ENCODE data around the gene MAPRE2.

The MAPRE2 gene

DNA sequence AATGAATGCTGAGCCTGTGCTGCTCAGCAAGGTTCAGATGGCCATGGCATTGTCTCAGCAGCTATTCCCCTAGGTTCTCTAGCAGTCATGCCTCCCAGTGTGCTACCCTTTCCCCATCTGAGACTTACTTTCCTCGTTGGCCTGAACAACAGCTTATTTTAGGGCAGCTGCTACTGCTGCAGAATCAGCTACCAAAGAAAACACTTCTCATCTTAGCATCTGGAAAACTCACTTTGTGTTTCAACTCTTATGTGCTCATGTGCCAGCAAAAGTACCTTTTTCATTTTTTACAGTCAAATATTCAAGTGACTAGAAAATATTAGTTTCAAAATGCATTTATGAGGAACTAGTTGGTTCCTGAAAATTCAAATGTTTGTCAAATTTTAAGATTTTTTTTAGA, 139.2 kb downstream of the MAPRE2 start:
- no peak for DNase-seq (ENCODE audit: low read depth)

DNA sequence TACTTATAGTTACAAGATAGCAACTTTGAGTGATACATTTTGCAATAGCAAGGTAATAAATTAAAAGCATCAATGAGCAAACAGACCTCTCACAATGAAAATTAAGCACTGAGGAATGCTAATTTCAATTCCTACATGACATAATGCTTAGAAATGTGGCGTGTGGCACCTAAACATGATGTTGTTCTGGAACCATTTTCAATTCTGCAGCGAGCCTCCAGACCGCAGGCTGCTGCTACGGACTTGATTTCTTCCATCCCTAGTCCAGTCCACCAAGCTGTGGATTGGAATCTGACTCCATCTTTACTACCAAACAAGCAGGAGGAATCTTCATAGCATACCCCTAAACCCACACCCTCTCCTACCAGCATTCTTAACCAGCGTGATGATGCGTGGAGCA, 140.9 kb downstream of the MAPRE2 start:
- no peak for DNase-seq (ENCODE audit: low read depth)

DNA sequence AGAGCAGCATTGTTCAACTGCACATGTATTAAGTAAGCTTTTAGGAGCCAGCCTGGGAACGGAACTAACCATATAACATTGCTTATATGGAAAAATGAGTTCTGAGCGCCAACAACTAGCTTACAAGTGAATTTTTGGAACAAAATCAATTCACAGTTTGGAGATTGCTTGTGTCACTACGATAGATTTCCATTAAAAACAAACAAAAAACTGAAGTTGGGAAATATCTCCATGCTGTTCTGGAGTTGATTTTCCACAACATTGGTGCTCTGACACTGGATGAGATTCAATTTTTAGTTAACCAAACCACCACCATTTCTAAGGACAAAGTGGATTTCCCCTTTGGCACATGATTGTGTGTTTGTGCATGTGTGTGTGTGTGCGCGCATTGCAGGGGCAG, 142.7 kb downstream of the MAPRE2 start:
- DNase-seq (ENCODE audit: low read depth): no peak

DNA sequence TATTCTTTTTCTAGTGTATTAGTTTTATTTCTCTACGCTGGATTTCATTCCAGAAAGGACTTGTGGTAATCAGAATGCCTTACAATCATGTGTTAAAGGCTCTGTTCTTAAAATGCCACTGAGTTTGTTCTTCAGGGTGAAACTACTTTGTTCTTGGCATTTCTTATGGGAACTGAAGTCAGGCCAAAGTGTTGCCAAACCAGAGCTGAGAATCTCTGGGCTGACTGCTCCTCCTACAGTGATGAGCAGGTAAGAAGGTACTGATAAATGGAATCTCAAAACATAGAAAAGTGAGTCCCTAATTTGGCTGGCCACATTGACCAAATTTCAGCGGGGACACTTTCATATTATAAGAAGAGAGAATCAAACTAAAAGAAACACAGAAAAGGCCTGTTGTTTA, 144.6 kb downstream of the MAPRE2 start:
- no peak for DNase-seq (ENCODE audit: low read depth)

DNA sequence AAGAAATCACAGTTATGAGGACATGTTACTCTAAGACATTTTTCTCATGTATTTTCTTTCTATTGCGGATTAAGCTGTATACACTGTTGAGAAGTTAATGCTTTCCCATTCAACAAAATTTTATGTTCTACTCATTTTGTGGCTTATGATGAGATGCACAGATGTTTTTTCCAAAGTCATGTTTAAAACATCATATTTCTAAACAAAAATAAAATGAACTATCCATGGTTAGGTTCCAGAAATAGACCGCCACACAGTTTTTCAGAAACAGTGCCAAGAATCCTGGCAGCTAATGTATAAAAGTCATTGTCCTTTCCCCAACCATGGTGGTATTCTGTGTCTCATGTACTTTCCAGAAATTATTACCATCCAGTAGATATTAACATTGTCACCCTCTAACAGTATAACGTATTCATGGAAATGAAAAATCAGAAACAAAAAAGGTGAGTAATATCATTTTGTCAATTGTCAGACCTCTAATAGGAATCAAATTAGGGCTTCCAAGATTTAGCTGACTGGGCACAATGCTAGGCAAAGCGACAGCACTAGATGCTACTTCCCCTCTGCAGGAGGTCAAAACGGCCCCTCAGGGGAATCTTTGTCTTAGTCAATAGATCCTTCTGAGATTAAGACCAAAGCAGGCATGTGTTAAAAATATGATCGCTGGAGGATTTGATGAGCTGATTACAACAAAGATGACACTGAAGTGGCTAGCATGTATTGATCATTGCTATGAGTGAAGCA, 145.2 kb downstream of the MAPRE2 start:
- no peak for DNase-seq (ENCODE audit: low read depth)

DNA sequence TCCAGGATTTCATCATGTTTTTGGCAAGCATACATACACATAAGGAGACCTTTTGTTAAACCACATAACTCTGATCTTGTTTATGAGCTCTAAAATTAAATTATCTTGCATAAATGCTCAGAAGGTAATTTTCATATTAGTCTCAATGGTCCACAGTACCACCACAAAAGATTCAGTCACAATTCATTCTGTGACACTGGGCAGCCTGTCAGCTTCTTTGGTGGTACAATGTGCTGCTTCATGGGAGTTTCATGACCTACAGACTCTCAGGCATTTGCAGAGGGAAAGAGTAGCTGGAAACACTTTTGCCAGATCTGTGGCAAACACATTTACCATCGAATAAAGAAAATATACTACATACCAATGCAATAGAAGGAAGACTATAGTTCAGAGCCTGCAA, 148.3 kb downstream of the MAPRE2 start:
- no peak for DNase-seq (ENCODE audit: low read depth)

DNA sequence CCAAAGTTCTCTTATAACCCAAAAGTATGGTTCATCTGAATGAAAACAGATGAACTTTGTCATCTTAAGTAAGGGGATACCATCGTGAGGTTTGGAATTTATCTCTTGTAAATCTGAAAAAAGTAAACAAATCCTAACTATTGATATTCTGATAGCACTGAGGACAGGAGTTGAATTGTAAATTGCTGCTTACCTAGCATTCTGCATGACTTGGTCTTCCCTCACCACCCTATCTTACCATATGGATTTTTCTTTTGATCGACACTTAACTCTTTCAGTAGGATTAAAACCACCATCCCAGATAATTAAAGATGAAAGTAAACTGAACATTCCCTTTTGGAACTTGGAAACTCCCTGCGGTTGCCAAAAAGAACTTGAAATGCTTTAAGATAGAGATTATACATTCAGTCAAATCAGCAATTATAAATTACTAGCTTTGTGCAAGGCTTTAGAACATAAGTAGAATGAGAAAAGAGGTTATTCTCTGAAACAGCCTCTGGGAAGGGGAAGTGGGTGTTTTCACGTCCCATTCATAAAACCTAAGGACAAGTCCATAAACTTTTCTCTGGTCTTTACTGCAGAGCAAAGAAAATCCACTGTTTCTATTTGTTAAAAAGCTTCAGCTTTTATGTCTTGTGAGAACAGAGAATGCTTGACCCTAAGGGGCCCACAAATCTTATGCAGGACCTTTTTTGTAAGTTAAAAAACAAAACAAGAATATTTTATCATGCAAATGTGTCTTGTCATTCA, 149.9 kb downstream of the MAPRE2 start:
- no peak for DNase-seq (ENCODE audit: low read depth)

DNA sequence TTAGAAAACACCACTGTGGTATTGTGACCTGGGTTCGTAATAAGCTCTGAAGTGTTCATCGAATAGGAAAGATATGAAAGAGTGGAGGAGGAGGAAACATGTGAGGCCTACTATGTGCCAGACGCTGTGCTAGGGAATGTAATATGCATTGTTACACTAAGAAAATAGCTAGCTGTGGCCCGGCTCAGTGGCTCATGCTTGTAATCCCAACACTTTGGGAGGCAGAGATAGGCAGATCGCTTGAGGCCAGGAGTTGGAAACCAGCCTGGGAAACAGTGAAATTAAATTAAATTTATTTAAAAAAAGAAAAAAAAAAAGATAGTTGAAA, 150.4 kb downstream of the MAPRE2 start:
- DNase-seq (ENCODE audit: low read depth): no peak

DNA sequence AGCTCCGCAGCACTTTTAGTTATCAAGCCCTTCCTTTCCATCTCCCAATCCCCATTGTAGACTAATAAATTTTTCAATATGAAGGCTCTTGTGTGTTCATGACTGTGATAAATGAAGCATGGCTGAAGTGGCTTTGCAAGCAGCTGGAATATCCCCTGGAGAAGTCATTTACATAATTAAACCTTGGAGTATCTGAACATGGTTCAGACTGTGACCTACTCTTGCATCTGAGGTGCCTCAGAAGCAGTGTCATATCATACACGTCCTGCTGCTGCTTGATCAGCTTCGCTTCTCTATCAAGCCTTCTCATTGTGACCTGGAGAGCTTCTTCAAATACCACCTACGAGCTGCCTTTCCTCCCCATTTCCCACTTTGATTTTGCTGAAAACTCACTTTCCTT, 151.2 kb downstream of the MAPRE2 start:
- no peak for DNase-seq (ENCODE audit: low read depth)
